ENCODE data around the gene ASS1. TPM values are rescaled to one million over a fixed set of nuclear protein-coding genes. Genes with fewer than 3 reads are reported as not detected.

The ASS1 gene
- total RNA-seq (2022; extraction: Qiagen RNA extraction; ENCODE audit: low read depth), result 15.4 to 18.0 TPM (median 17.2 TPM) in 5 replicates

DNA sequence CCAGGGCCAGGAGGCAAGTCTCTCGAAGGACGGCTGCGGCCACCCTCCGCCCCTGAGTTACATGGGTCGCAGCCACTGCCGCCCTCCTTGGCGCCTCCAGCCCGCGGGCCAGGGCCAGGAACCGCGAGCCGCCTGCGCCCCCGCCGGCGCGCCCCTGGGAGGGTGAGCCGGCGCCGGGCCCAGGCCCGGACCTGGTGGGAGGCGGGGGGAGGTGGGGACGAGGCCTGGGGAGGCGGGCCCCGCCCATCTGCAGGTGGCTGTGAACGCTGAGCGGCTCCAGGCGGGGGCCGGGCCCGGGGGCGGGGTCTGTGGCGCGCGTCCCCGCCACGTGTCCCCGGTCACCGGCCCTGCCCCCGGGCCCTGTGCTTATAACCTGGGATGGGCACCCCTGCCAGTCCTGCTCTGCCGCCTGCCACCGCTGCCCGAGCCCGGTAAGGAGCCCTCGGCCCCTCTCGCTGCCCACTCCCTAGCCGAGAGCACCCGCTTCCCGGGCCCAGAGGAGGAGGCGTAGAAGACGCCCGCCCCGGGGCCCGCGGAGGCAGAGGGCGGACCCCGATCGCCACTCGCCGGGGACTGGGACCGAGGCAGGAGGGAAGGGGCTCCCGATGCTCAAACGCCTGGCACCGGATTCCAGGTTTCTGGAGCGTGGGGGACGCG, at the start of gene ASS1:
ASS1 (plus strand) TSS at position 397 of the 657 bp plus-strand sequence. CDS start 7,268 bp downstream, outside the sequence.

Other genes with a start within 250 kb of the ASS1 start
- gene HMCN2, start 179.2 kb upstream of the ASS1 start, total RNA-seq (2022; extraction: Qiagen RNA extraction; ENCODE audit: low read depth), result 0.04 to 0.06 TPM (median 0.05 TPM) in 4 of 5 replicates, not detected in the other
- gene FUBP3, start 134.6 kb downstream of the ASS1 start, total RNA-seq (2022; extraction: Qiagen RNA extraction; ENCODE audit: low read depth), result 51.0 to 56.8 TPM (median 52.4 TPM) in 5 replicates
- gene PRDM12, start 219.6 kb downstream of the ASS1 start, total RNA-seq (2022; extraction: Qiagen RNA extraction; ENCODE audit: low read depth), result 0.24 to 0.39 TPM (median 0.34 TPM) in 5 replicates
- gene EXOSC2, start 248.8 kb downstream of the ASS1 start, total RNA-seq (2022; extraction: Qiagen RNA extraction; ENCODE audit: low read depth), result 50.5 to 78.6 TPM (median 59.1 TPM) in 5 replicates